Stimulated activated naive CD4-positive, alpha-beta T cell (primary cell): ENCODE results near the gene ABCA5.
"Not testable (repeated sequence)": the region's sequence is repeated elsewhere in the genome, so short reads cannot be mapped to it uniquely, and the experiment has no call there.

Experiments used
- DNase-seq, 6 experiments: peaks; one replicate each; lab custom pipeline; 2025; lab: John Stamatoyannopoulos, UW

ABCA5 gene

GRCh38 chr17:69331756-69332155 is 4.8 kb upstream of the ABCA5 start:
- no peak for DNase-seq

- DNase-seq, result peak in 2 of 6 experiments; percentile 28 to 36
Measured at GRCh38 chr17:69326377-69327059, 415 bp downstream of the ABCA5 start.

- DNase-seq, result no peak
Measured at GRCh38 chr17:69325518-69326376, 1.2 kb downstream of the ABCA5 start.

GRCh38 chr17:69323806-69324205 is 3.1 kb downstream of the ABCA5 start:
- no peak for DNase-seq

- DNase-seq, result no peak
Measured at GRCh38 chr17:69320908-69321238, 6.1 kb downstream of the ABCA5 start.

GRCh38 chr17:69320210-69320907 is 6.6 kb downstream of the ABCA5 start:
- no peak for DNase-seq

GRCh38 chr17:69317625-69318024 is 9.3 kb downstream of the ABCA5 start:
- DNase-seq, result no peak

GRCh38 chr17:69314246-69315065 is 12.5 kb downstream of the ABCA5 start:
- no peak for DNase-seq

GRCh38 chr17:69305177-69305576 is 21.8 kb downstream of the ABCA5 start:
- no peak for DNase-seq

- no peak for DNase-seq
Measured at GRCh38 chr17:69302682-69303081, 24.3 kb downstream of the ABCA5 start.

- no peak for DNase-seq
Measured at GRCh38 chr17:69300222-69300621, 26.7 kb downstream of the ABCA5 start.

GRCh38 chr17:69298120-69298722 is 28.7 kb downstream of the ABCA5 start:
- DNase-seq, result not testable (repeated sequence)

GRCh38 chr17:69287168-69287567 is 39.8 kb downstream of the ABCA5 start:
- no peak for DNase-seq

- no peak for DNase-seq
Measured at GRCh38 chr17:69286257-69286656, 40.7 kb downstream of the ABCA5 start.

- DNase-seq, result no peak
Measured at GRCh38 chr17:69284646-69285045, 42.3 kb downstream of the ABCA5 start.

GRCh38 chr17:69282002-69282401 is 44.9 kb downstream of the ABCA5 start:
- no peak for DNase-seq

- DNase-seq, result not testable (repeated sequence)
Measured at GRCh38 chr17:69276279-69276678, 50.7 kb downstream of the ABCA5 start.

GRCh38 chr17:69275751-69276150 is 51.2 kb downstream of the ABCA5 start:
- no peak for DNase-seq

GRCh38 chr17:69271023-69271422 is 55.9 kb downstream of the ABCA5 start:
- no peak for DNase-seq

- DNase-seq, result no peak
Measured at GRCh38 chr17:69269131-69269998, 57.6 kb downstream of the ABCA5 start.
